Jurkat, Clone E6-1 (cell line): Measurements from ENCODE around the gene CRIP1.
A peak's percentile ranks its signal among the peaks of the same experiment; 100 is the strongest.

Experiments used
- DNase-seq: peaks from one replicate; pipeline ENCODE4 v3.0.0-alpha.2; 2011; ENCODE audit warnings: low read depth, low spot score
- H3K4me3 ChIP-seq: 2 replicates; pipeline ENCODE4 v1.5.1; 2011; ENCODE audit warnings: mild to moderate bottlenecking, low read length, control low read depth, moderate library complexity

The CRIP1 gene

DNA sequence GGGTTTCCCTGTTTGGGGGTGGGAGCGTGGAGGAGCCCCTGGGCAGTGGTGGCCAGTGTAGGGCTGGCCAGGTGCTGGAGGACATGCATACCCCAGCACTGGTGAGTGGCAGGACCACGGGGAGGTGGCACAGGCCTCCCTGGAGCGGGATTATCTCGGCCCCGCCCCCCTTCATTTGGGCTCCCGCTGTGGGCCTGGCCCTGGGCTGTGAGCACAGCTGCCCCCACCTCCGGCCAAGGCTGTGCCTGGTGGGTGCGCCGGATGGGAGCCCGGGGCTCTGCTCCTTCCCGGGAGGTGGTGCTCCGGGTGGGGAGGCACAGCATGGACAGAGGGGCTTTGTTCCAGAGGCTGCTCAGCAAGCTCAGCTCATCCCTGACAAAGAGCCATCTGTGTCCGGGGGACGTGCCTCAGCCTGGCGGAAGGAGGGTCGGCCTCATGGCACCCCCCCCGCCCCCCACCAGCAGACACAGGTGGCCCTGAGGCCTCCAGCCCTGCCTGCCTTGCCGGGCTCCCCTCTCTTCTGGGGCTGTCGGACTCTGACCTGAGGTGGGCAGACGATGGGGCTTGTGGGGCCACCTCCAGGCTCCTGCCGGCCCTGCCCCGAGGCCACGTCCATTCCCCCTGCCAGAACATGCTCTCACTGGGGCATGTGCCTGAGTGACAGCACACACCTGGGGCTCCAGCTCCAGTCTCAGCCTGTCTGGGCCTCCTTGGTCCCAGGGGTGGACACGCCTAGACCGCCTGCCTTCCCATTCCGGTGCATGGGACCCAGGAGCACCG, 12.8 kb downstream of the CRIP1 start:
- DNase-seq: no peak
- no peak overlapping the region for H3K4me3 ChIP-seq

DNA sequence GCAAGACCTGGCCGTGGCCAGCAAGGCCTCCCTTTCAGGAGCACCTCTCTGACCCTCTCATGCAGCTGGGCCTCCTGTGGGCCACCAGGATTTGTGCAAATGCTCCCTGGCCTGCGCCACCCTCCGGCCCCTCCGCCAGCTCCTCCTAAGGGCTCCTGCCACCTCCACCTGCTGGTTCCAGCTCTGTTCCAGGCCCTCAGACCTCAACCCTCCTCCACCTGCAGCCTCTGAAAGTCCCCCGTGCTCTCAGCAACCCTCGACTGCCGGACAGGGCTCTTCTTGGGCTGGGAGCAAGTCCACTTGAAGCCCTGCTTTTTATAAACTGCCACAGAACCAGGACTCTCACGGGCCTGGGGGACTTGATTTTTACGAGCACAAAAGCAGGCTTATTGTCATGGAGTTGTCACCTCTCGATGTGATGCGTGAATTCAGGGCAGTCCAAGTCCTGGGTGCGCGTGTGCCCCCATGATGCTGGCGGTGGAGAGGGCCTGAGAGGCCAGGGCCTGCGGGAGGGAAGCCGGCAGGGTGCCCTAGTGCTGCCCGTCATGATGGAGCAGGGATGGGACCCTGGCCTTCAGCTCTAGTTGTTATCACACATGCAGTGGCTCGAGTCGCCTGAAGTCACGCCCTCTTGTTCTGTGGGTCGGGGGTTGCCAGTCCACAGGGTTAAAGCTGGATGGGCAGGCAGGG, 13.5 kb downstream of the CRIP1 start:
- H3K4me3 ChIP-seq: no peak overlapping the region
- DNase-seq: no peak

DNA sequence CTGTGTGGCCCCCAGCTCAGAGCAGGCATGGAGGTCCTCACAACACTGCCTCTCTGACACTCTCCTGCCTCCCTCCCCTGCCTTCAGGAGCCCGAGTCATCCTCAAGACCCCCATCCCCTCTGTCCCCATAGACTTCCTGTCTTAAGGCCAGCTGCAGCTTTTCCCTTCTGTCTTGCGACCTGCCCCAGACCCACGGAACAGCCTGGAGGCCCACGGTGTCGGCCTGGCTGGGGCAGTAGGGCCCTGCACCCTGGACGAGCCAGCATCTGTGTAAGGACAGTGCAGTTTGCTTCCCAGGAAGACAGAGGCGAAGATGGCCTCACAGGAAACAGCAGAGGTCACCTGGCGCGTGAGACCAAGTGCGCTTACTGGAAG, 14.0 kb downstream of the CRIP1 start:
- H3K4me3 ChIP-seq: no peak overlapping the region
- no peak for DNase-seq

- DNase-seq: no peak
- H3K4me3 ChIP-seq: no peak overlapping the region
Observed at GRCh38 chr14:105501504-105502291, 15.0 kb downstream of the CRIP1 start.

- DNase-seq: no peak
- no peak overlapping the region for H3K4me3 ChIP-seq
Observed at GRCh38 chr14:105502446-105503295, 16.0 kb downstream of the CRIP1 start.

- no peak for DNase-seq
- no peak overlapping the region for H3K4me3 ChIP-seq
Observed at GRCh38 chr14:105503296-105503640, 16.6 kb downstream of the CRIP1 start.

DNA sequence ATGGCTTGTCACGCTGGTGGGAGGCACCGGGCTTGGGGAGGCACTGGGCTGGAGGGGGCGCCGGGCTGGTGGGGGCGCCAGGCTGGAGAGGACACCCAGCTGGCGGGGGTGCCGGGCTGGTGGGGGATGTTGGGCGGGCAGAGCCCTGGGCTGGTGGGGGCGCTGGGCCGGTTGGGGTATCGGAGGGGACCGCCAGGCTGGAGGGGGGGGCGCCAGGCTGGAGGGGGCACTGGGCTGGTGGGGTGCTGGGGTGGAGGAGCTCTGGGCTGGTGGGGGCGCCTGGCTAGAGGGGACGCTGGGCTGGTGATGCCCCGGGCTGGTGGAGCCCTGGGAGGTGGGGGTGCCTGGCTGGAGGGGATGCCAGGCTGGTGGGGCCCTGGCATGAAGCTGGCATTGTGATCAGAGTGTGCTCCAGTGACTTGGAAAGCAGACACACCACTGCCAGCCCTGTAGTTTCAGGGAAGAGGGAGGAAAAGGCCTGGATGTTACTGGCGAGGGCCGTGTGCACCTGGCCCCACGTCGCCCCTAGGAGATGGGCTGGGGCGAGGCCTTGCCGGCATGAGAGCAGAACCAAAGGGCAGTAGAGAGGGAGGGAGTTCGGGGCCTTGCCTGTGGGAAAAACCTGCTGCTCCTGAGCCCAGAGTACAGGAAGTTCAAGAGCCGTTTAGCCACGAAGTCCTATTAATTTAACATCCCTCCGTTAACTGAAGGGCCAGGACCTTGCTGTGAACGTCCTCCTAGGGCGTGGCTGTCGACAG, 17.4 kb downstream of the CRIP1 start:
- no peak for DNase-seq
- no peak overlapping the region for H3K4me3 ChIP-seq

GRCh38 chr14:105505101-105505500, 18.4 kb downstream of the CRIP1 start:
- no peak for DNase-seq
- H3K4me3 ChIP-seq: no peak overlapping the region

- DNase-seq: no peak
- H3K4me3 ChIP-seq: no peak overlapping the region
Observed at GRCh38 chr14:105507247-105507646, 20.6 kb downstream of the CRIP1 start.

GRCh38 chr14:105508069-105508468, 21.4 kb downstream of the CRIP1 start:
- no peak for DNase-seq
- H3K4me3 ChIP-seq: no peak overlapping the region

GRCh38 chr14:105508601-105509000, 21.9 kb downstream of the CRIP1 start:
- no peak overlapping the region for H3K4me3 ChIP-seq
- DNase-seq: no peak

- H3K4me3 ChIP-seq: no peak overlapping the region
- DNase-seq: no peak
Observed at GRCh38 chr14:105517096-105517495, 30.4 kb downstream of the CRIP1 start.

- no peak for DNase-seq
- H3K4me3 ChIP-seq: no peak overlapping the region
Observed at GRCh38 chr14:105519946-105520698, 33.4 kb downstream of the CRIP1 start.

- H3K4me3 ChIP-seq: no peak overlapping the region
- DNase-seq: no peak
Observed at GRCh38 chr14:105525326-105525725, 38.6 kb downstream of the CRIP1 start.

DNA sequence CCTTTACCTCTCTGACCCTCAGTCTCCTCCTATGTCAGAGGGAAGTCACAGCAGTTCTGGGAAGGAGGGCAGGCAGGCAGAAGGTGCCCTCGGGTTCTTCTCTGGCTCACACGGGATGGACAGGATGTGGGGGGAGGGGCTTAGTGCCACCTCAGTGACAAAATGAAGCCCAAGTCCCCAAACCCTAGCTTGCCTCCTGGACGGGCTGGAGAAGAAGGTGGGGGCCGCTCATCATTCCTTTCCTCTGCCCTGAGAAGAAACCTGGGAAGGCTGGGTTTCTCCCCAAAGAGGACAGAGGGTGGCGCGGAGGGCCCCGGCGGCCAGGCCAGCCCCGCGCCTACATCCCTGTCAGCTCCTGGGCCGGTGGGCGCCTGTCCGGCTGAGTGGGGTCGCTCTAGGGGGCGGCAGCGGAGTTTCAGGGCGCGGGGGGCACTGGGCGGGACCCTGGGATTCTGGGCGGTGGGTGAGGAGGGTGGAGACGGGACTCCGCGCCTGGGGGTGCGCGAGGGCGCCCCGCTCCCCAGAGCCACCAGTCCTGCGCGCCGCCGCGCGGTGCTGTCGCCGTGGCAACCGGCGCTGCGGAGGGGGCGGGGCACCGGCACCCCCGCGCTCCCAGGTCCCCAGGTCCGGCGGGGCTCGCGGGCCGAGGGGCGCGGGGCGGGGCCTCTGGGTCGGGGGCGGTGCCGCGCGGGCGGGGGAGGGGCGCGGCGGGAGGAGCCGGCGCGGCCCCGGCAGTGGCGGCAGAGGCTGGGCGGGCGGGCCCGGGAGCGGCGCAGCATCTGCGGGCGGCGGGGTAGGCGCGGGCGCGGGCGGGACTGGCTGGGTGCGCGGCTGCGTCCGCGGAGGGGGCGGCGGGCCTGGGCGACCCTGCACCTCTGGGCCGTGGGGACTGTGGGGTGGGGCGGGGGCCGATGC, 39.4 kb downstream of the CRIP1 start, which contains the start of gene TMEM121:
TMEM121 (plus strand) TSS at position 723 of the 915 bp plus-strand sequence. CDS start 2,252 bp downstream, outside the sequence.
- peak within 1 kb of the TSS; percentile 24 for H3K4me3 ChIP-seq
- DNase-seq: no peak

DNA sequence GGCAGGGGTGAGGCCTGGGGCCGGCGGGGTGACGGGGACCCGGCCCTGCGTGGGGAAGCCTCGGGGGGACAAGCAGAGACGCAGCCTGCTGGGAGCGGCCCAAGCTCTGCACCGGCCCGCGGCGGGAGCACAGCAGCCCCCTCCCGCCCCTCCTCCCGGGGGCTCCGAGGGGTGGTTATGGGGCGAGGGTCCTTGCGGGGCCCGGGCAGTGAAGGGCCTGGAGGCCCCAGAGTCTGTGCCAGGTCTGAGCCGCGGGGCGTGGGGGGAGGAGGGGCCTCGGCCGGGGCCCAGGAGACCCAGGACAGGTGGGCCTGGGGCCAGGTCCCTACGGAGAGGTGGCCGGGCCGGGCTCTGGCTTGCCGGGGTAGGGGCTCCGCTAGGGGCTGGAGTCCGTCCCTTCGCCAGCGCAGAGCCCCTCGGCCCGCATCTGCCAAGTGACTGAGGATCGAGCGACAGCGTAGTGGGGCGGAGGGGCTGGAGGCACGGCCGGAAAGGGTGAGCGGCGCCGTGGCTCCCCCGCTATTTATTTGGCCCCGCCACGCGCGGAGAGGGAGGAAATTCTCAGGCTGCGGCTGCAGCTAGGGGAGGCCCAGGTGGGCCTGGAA, 40.2 kb downstream of the CRIP1 start:
- DNase-seq: no peak
- peak overlapping the region; percentile 24 for H3K4me3 ChIP-seq
